Left renal pelvis (tissue), 4 donors: ENCODE results near the gene PQBP1. TPM values are rescaled to one million over a fixed set of nuclear protein-coding genes. Genes with fewer than 3 reads are reported as not detected.
A peak's percentile ranks its signal among the peaks of the same experiment; 100 is the strongest.

ENCODE experiments used
- DNase-seq, 4 donors: peaks; one replicate each; pipeline ENCODE4 v3.0.0-alpha.2; 2013; ENCODE audit warnings: low read depth in 4 of 4, low spot score in 3 of 4
- polyA plus RNA-seq, 4 donors: library from polyadenylated mRNA; unstranded; fragments of 120-200 nt; gene quantifications; one replicate each; pipeline ENCODE4 v1.2.1, GENCODE V29; 2013; ENCODE audit not compliant: insufficient read length in 4 of 4

PQBP1 gene
- polyA plus RNA-seq, 4 donors: 60.6 to 86.0 (median 71.9) TPM

GRCh38 chrX:48899078-48899410 lies 1.3 kb downstream of the PQBP1 start:
- DNase-seq: no peak

- DNase-seq: no peak
Measured at GRCh38 chrX:48901069-48901468, 3.3 kb downstream of the PQBP1 start.

GRCh38 chrX:48902135-48902534 lies 4.4 kb downstream of the PQBP1 start:
- DNase-seq: no peak

GRCh38 chrX:48902776-48903175 lies 5.0 kb downstream of the PQBP1 start:
- no peak for DNase-seq

- DNase-seq: no peak
Measured at GRCh38 chrX:48903290-48903689, 5.6 kb downstream of the PQBP1 start.

- DNase-seq: no peak
Measured at GRCh38 chrX:48904180-48904579, 6.5 kb downstream of the PQBP1 start.

GRCh38 chrX:48904626-48905025 lies 6.9 kb downstream of the PQBP1 start:
- DNase-seq: no peak

GRCh38 chrX:48905090-48905790 lies 7.5 kb downstream of the PQBP1 start:
- no peak for DNase-seq

- DNase-seq: no peak
Measured at GRCh38 chrX:48908600-48908999, 10.9 kb downstream of the PQBP1 start.

- DNase-seq: no peak
Measured at GRCh38 chrX:48909703-48910294, 12.1 kb downstream of the PQBP1 start.

GRCh38 chrX:48910926-48911411 lies 13.2 kb downstream of the PQBP1 start:
- no peak for DNase-seq

- DNase-seq: no peak
Measured at GRCh38 chrX:48911412-48912182, 13.9 kb downstream of the PQBP1 start, which contains the start of gene SLC35A2. SLC35A2 (minus strand) TSS chrX:48911646; CDS start chrX:48911636, 10 bp downstream.

- no peak for DNase-seq
Measured at GRCh38 chrX:48913605-48914366, 16.1 kb downstream of the PQBP1 start.

GRCh38 chrX:48914593-48915493 lies 17.1 kb downstream of the PQBP1 start:
- no peak for DNase-seq

GRCh38 chrX:48917139-48918001 lies 19.6 kb downstream of the PQBP1 start:
- DNase-seq: peak; percentile 70 to 80 (median 73)

- DNase-seq: no peak
Measured at GRCh38 chrX:48918301-48918642, 20.5 kb downstream of the PQBP1 start.

- peak; percentile 58 to 75 (median 70) for DNase-seq
Measured at GRCh38 chrX:48918643-48919340, 21.1 kb downstream of the PQBP1 start, which contains the start of gene PIM2. PIM2 (minus strand) TSS chrX:48919024; CDS start chrX:48918834, 190 bp downstream.

- DNase-seq: no peak
Measured at GRCh38 chrX:48919360-48919841, 21.7 kb downstream of the PQBP1 start.
